GM18951 (cell line): ENCODE data around the gene FBXL22.
"Not testable (repeated sequence)": the region's sequence is repeated elsewhere in the genome, so short reads cannot be mapped to it uniquely, and the experiment has no call there.

Source experiments
- POLR2A ChIP-seq: IDR thresholded peaks from 4 replicates; pipeline ENCODE4 v1.6.1; 2011; ENCODE audit warnings: mild to moderate bottlenecking; ENCODE audit not compliant: insufficient read length, insufficient read depth; ENCODE audit errors: extremely low read depth
- in situ Hi-C: fragments of 300-500 bp; cut with MboI; formaldehyde crosslinking; loops from one replicate; pipeline ENCODE4 v1.12.0; 2022; ENCODE audit warnings: low sequenced_read_pairs, mixed read lengths, inconsistent platforms; ENCODE audit not compliant: unreplicated experiment

Gene FBXL22

GRCh38 chr15:63610209-63610841, 13.1 kb downstream of the FBXL22 start:
- no peak for TF ChIP-seq POLR2A
- in situ Hi-C loops = loop anchor here (10.0 kb wide), 1 partner anchor 84 kb away; no protein-coding TSS in a partner anchor

GRCh38 chr15:63611177-63611576, 14.0 kb downstream of the FBXL22 start:
- in situ Hi-C loops = loop anchor here (10.0 kb wide), 1 partner anchor 84 kb away; no protein-coding TSS in a partner anchor

GRCh38 chr15:63612300-63612699, 15.1 kb downstream of the FBXL22 start:
- in situ Hi-C loops = loop anchor here (10.0 kb wide), 1 partner anchor 83 kb away; no protein-coding TSS in a partner anchor
- no peak for TF ChIP-seq POLR2A

More at GRCh38 chr15:63611177-63611576, 14.0 kb downstream of the FBXL22 start:
- no peak for TF ChIP-seq POLR2A

- in situ Hi-C loops = loop anchor here (10.0 kb wide), 1 partner anchor 79 kb away; no protein-coding TSS in a partner anchor
- TF ChIP-seq POLR2A = no peak
These were observed 18.7 kb downstream of the FBXL22 start for GRCh38 chr15:63615935-63616334.

- in situ Hi-C loops = loop anchor here (10.0 kb wide), 1 partner anchor 78 kb away; no protein-coding TSS in a partner anchor
These were observed 20.0 kb downstream of the FBXL22 start for GRCh38 chr15:63617147-63617546.

GRCh38 chr15:63617627-63618026, 20.4 kb downstream of the FBXL22 start:
- in situ Hi-C loops = loop anchor here (10.0 kb wide), 1 partner anchor 77 kb away; no protein-coding TSS in a partner anchor

- in situ Hi-C loops = not testable (repeated sequence)
These were observed 23.6 kb downstream of the FBXL22 start for GRCh38 chr15:63620760-63621159.

GRCh38 chr15:63623232-63623969, 26.2 kb downstream of the FBXL22 start:
- in situ Hi-C loops = no loop called here
- TF ChIP-seq POLR2A = no peak

GRCh38 chr15:63626955-63627354, 29.8 kb downstream of the FBXL22 start:
- TF ChIP-seq POLR2A = no peak
- in situ Hi-C loops = no loop called here

GRCh38 chr15:63628123-63628822, 31.1 kb downstream of the FBXL22 start:
- no peak for TF ChIP-seq POLR2A
- in situ Hi-C loops = no loop called here

GRCh38 chr15:63630036-63630751, 33.0 kb downstream of the FBXL22 start:
- in situ Hi-C loops = no loop called here
- TF ChIP-seq POLR2A = no peak

- no peak for TF ChIP-seq POLR2A
- in situ Hi-C loops = no loop called here
These were observed 36.1 kb downstream of the FBXL22 start for GRCh38 chr15:63633312-63633711.

GRCh38 chr15:63634154-63634553, 37.0 kb downstream of the FBXL22 start:
- in situ Hi-C loops = no loop called here

More at GRCh38 chr15:63634154-63634553, 37.0 kb downstream of the FBXL22 start:
- TF ChIP-seq POLR2A = no peak
